ENCODE data around the gene ICA1. TPM values are rescaled to one million over a fixed set of nuclear protein-coding genes. Genes with fewer than 3 reads are reported as not detected.

ICA1 gene
- total and polyA plus RNA-seq, 2 experiments from 2014 or later, result 22.2 to 60.7 TPM

- TF ChIP-seq CTCF (IDR thresholded peaks at IDR 0.05; ENCODE audit: low read depth, low read length), result no peak
- Histone ChIP-seq H3K27ac (no peak overlapping the region), H3K4me3 (no peak overlapping the region), H3K9me3 (ENCODE audit: low read depth) (no peaks in the 10 kb centered on the region), H3K4me1 (ENCODE audit: low read depth) (no peaks in the 10 kb centered on the region), H3K27me3 (no peaks in the 10 kb centered on the region), H3K36me3 (no peaks in the 10 kb centered on the region)
- no peak for DNase-seq (ENCODE audit: low read depth in 1 of 2, low spot score in 1 of 2)
These were observed 147.8 kb downstream of the ICA1 start for GRCh38 chr7:8114175-8114574.

- no peak for TF ChIP-seq CTCF (IDR thresholded peaks at IDR 0.05; ENCODE audit: low read depth, low read length)
- no peak for DNase-seq (ENCODE audit: low read depth in 1 of 2, low spot score in 1 of 2)
- no peaks in the 10 kb centered on the region for H3K27me3 ChIP-seq
- H3K4me3 ChIP-seq, result no peak overlapping the region
- H3K9me3 ChIP-seq (ENCODE audit: low read depth), result no peaks in the 10 kb centered on the region
- H3K27ac ChIP-seq, result no peak overlapping the region
- H3K4me1 ChIP-seq (ENCODE audit: low read depth), result no peaks in the 10 kb centered on the region
- no peaks in the 10 kb centered on the region for H3K36me3 ChIP-seq
These were observed 148.8 kb downstream of the ICA1 start for GRCh38 chr7:8113184-8113583.

GRCh38 chr7:8112685-8113084, 149.3 kb downstream of the ICA1 start:
- Histone ChIP-seq H3K4me3 (no peak overlapping the region), H3K9me3 (ENCODE audit: low read depth) (no peaks in the 10 kb centered on the region), H3K27me3 (no peaks in the 10 kb centered on the region), H3K27ac (no peak overlapping the region), H3K4me1 (ENCODE audit: low read depth) (no peaks in the 10 kb centered on the region), H3K36me3 (no peaks in the 10 kb centered on the region)
- TF ChIP-seq CTCF (IDR thresholded peaks at IDR 0.05; ENCODE audit: low read depth, low read length), result no peak
- DNase-seq (ENCODE audit: low read depth in 1 of 2, low spot score in 1 of 2), result no peak

- TF ChIP-seq CTCF (IDR thresholded peaks at IDR 0.05; ENCODE audit: low read depth, low read length), result no peak
- H3K4me1 ChIP-seq (ENCODE audit: low read depth), result no peaks in the 10 kb centered on the region
- H3K4me3 ChIP-seq, result no peak overlapping the region
- no peak overlapping the region for H3K27ac ChIP-seq
- H3K27me3 ChIP-seq, result no peaks in the 10 kb centered on the region
- DNase-seq (ENCODE audit: low read depth in 1 of 2, low spot score in 1 of 2), result no peak
- no peaks in the 10 kb centered on the region for H3K36me3 ChIP-seq
- H3K9me3 ChIP-seq (ENCODE audit: low read depth), result no peaks in the 10 kb centered on the region
These were observed 150.5 kb downstream of the ICA1 start for GRCh38 chr7:8111282-8111960.

GRCh38 chr7:8109196-8110022, 152.6 kb downstream of the ICA1 start:
- H3K36me3 ChIP-seq, result no peaks in the 10 kb centered on the region
- H3K4me1 ChIP-seq (ENCODE audit: low read depth), result no peaks in the 10 kb centered on the region
- no peak overlapping the region for H3K27ac ChIP-seq
- no peak overlapping the region for H3K4me3 ChIP-seq
- H3K27me3 ChIP-seq, result no peaks in the 10 kb centered on the region
- TF ChIP-seq CTCF (IDR thresholded peaks at IDR 0.05; ENCODE audit: low read depth, low read length), result no peak
- H3K9me3 ChIP-seq (ENCODE audit: low read depth), result no peaks in the 10 kb centered on the region
- peak in 1 of 2 donors; percentile 2 for DNase-seq (ENCODE audit: low read depth in 1 of 2, low spot score in 1 of 2)

All from cardiac muscle cell (in vitro differentiated cells and primary cell).